Activated CD4-positive, alpha-beta T cell treated with anti-CD3 and anti-CD28 coated beads, Interleukin-2, amount 50 U/mL, for 24 hours (primary cell): ENCODE results near the gene RRP36.
A peak's percentile ranks its signal among the peaks of the same experiment; 100 is the strongest.

Experiments used
- DNase-seq, 2 donors: peaks; one replicate each; pipeline ENCODE4 v3.0.0-alpha.2; 2020; ENCODE audit warnings: low read depth in 1 of 2, low spot score in 1 of 2

The RRP36 gene

GRCh38 chr6:43006251-43006650 lies 15.2 kb upstream of the RRP36 start:
- DNase-seq, result no peak

GRCh38 chr6:43007126-43007525 lies 14.3 kb upstream of the RRP36 start:
- DNase-seq, result no peak

DNA sequence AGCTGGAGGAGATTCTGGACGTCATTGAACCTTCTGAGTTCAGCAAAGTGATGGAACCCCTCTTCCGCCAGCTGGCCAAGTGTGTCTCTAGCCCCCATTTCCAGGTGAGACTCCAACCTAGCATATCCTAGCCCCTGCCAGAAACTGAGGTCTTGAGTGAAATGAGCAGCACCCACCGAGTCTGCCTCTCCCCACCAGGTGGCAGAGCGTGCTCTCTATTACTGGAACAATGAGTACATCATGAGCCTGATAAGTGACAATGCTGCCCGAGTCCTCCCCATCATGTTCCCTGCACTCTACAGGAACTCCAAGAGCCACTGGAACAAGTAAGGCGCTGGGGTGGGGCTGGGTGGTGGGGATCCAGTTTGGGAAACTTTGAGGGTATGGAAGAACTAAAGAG lies 12.3 kb upstream of the RRP36 start:
- DNase-seq, result no peak

- no peak for DNase-seq
These were observed 10.2 kb upstream of the RRP36 start for GRCh38 chr6:43011207-43011606.

DNA sequence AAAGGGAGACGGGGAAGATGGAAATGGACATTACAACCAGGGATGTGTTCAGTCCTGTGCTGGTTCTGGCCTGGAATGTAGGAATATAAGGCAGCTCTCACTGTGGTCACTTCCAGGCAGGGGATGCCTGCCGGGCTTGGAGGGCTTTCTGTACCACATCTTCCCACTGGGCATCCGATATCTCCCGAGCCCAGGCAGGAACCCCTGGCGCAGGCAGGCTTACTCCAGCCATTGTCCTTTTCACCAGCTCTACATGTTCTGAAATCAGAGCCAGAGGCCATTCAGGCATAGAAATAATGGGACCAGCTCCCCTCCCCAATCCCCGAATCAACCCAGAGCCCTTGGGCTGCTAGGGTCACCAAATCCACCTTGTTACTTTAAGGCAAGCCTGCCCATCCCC lies 9.1 kb upstream of the RRP36 start:
- DNase-seq, result no peak

GRCh38 chr6:43013097-43013842 lies 8.2 kb upstream of the RRP36 start:
- DNase-seq, result no peak

GRCh38 chr6:43013843-43014433 lies 7.5 kb upstream of the RRP36 start, which contains the start of the genes KLHDC3 and MEA1:
Gene KLHDC3 (plus strand): TSS chr6:43014249. CDS start chr6:43017193, 2,944 bp downstream.
Gene MEA1 (minus strand): TSS chr6:43013946. CDS start chr6:43013813, 133 bp downstream.
- peak; percentile 96 to 99 for DNase-seq

DNA sequence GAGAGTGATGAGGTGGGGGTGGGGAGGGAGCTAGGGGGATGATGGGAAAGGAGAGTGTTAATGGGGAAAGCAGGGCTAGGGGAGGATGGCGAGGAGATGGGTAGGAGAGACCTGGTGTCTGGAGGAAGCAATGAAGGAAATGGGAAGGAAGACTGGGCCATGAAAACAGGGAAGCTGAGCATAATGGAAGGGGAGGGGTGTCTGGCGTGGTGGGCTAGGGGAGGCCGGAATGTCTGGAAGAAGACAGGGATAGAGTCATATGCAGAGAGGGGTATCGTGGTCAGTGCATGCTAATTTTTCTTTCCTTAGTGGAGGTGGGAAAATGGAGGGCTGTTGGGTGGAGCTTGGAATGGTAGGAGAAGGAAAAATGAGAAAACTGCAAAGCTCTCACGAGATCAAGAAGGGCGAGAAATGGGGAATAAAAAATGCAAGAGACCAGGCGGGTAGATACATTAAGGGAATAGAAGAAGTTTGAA lies 7.0 kb upstream of the RRP36 start:
- DNase-seq, result no peak

GRCh38 chr6:43016176-43016942 lies 5.1 kb upstream of the RRP36 start:
- no peak for DNase-seq

DNA sequence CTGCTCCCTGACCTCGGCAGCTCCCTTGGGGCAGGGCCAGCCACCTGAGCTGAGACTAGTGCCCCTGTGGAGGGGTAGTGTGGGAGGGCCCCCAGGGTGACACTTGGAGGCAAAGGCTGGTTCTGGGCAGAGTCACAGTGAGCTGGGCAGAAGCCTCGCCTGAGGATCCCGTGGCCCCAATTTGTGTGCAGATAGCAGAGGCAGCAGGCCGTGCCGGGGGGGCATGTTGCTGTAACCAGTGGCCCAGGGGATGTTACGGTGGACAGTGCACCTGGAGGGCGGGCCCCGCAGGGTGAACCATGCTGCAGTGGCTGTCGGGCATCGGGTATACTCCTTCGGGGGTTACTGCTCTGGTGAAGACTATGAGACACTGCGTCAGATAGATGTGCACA lies 4.5 kb upstream of the RRP36 start:
- no peak for DNase-seq

DNA sequence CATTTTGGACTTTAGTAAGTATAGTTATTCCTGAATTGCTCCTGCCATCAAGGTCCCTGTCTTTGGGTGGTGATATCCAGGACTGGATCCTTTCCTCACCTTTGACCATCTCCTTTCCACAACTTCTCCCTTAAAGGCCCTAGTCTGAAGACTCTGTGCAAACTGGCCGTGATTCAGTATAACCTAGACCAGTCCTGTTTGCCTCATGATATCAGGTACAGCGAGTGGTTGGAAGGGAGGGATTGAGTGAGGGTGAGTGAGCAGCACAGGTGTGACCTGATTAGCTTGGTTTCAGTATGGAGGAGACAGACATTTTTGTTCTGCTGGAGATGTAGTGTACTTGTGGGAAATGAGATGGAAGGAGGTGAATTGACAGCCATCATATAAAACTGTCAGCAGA lies 2.3 kb upstream of the RRP36 start:
- DNase-seq, result no peak

- DNase-seq, result no peak
These were observed 1.2 kb upstream of the RRP36 start for GRCh38 chr6:43020052-43020705.

GRCh38 chr6:43020847-43021246 lies 576 bp upstream of the RRP36 start:
- no peak for DNase-seq

GRCh38 chr6:43024436-43024835 lies 3.0 kb downstream of the RRP36 start:
- DNase-seq, result no peak

- no peak for DNase-seq
These were observed 4.9 kb downstream of the RRP36 start for GRCh38 chr6:43026365-43026764.

DNA sequence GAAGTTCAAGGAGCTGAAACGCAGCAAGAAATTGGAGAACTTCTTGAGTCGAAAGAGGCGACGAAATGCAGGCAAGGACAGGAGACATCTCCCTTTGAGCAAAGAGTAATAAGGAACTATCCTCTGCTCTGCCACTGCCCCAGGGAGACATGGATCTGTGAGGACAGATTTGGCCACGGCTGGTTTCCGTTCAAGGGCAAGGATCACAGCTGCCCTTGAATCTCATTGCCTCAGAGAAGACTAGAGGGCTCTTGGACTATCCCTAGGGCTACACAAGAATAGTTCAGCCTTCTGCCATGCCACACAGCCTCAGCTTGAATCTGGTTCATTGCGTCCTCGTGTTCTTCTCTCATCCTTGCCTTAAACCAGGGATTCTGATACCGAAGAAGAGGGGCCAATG lies 7.7 kb downstream of the RRP36 start:
- no peak for DNase-seq

GRCh38 chr6:43032326-43032725 lies 10.9 kb downstream of the RRP36 start:
- DNase-seq, result no peak

DNA sequence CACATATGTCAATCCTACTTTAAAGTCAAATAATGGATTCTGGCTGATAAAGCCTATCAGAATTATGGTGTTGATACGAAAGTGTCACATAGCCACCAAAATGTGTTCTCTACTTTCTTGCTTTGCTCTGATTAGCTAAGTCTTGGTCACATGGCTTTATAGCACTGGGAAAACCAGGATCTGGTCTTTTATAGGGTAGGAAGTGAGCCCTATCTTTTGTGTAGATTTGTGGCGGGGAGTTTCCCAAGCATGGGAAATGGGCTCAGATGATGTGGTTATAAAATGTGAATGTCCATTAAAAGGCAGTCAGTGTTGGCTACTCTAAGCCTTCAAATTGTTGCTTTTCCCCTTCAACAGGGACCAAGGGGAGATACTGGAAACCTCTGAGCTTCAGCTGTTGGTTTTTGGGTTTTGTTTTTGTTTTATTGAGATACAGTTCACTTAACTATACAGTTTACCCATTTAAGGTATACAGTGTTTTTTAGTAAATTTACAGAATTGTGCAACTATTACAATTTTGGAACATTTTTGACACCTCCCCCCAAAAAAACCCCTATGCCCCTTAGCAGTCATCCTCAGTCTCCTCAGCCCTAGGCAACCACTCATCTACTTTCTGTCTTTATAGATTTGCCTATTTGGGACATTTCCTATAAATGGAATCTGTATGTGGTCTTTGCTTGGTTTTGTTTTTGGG lies 12.2 kb downstream of the RRP36 start:
- no peak for DNase-seq

DNA sequence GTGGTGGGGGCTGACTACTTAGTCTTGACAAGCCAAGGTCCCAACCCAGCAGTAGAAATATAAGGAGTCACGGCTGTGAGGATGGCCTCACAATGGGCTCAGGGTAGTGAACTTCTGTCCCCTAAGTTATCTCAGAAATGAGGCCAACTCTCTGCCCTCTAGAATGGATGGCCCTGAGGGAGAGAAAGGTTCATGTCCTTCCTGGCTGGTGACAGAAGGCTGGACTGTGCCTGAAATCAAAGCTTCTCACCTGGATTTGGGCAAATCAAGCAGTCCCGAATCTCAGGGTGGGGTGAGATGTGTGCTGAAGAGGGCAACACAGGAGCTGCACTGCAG lies 12.7 kb downstream of the RRP36 start:
- no peak for DNase-seq

GRCh38 chr6:43035495-43036194 lies 14.2 kb downstream of the RRP36 start:
- DNase-seq, result no peak
